GM12891 (cell line): ENCODE results near the gene MUC5AC.

ENCODE experiments used
- PAX5 ChIP-seq: IDR thresholded peaks from 2 replicates; pipeline ENCODE4 v1.6.1; 2011; ENCODE audit warnings: low read length, moderate library complexity, mild to moderate bottlenecking; ENCODE audit not compliant: insufficient read depth, severe bottlenecking
- POLR2A ChIP-seq: IDR thresholded peaks from 2 replicates; pipeline ENCODE4 v1.6.1; 2011; ENCODE audit warnings: low read depth, low read length, control low read depth
- POLR2AphosphoS5 ChIP-seq: IDR thresholded peaks from 2 replicates; pipeline ENCODE4 v1.6.1; 2011; ENCODE audit warnings: low read depth, low read length, control low read depth
- POU2F2 ChIP-seq: IDR thresholded peaks from 2 replicates; pipeline ENCODE4 v1.6.1; 2011; ENCODE audit warnings: low read depth, mild to moderate bottlenecking, control low read depth, low read length, moderate library complexity
- SPI1 ChIP-seq: IDR thresholded peaks from 2 replicates; pipeline ENCODE4 v1.6.1; 2011; ENCODE audit warnings: low read depth, low read length, control low read depth
- TAF1 ChIP-seq: IDR thresholded peaks from 2 replicates; pipeline ENCODE4 v1.6.1; 2011; ENCODE audit warnings: low read depth, low read length, control low read depth

DNA sequence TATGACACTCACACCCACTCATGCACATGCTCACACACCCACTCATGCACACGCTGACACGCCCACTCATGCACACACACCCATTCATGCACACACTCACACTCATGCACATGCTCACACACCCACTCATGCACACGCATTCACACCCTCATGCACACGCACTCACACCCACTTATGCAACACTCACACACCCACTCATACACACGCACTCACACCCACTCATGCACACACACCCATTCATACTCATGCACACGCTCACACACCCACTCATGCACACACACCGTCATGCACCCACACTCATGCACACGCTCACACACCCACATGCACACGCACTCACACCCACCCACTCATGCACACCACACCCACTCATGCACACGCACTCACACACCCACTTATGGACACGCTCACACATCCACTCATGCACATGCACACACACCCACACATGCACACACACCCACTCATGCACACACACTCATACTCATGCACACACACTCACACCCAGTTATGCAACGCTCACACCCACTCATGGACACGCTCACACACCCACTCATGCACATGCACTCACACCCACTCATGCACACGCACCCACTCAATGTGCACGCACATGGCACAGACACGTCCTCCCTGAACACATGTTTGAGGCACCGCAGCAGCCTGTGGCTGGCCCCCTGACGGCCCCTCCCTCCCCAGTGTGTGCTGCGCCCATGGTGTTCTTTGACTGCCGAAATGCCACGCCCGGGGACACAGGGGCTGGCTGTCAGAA is 17.9 kb downstream of the MUC5AC start:
- TF ChIP-seq POLR2A (no peak), POLR2AphosphoS5 (no peak), TAF1 (no peak), SPI1 (no peak), POU2F2 (no peak), PAX5 (no peak)
